ENCODE results near the gene SRGAP3.

The SRGAP3 gene

DNA sequence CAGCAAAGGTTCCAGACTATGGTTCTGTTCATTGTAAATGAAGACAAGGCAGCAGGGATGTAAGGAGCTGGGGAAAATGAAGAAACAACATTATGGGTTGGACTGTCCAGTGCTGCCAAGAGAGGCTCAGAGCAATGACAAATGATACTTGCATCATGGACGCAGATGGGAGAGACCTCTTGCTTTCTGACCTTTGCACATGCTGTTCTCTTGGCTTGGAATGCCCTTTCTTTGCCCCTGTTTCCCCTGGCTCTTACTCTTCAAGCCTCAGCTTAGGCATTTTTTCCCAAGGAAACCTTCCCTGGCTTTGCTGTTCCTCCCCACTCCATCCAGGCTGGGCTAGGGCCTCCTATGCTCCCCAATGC lies 226.2 kb downstream of the SRGAP3 start:
- no peak for TF ChIP-seq CTCF (conservative IDR thresholded peaks at IDR 0.05)
- no peak overlapping the region for H3K27ac ChIP-seq

GRCh38 chr3:9022305-9023225 lies 226.9 kb downstream of the SRGAP3 start:
- no peak overlapping the region for H3K27ac ChIP-seq
- TF ChIP-seq CTCF (conservative IDR thresholded peaks at IDR 0.05), result no peak

GRCh38 chr3:9021271-9022009 lies 228.0 kb downstream of the SRGAP3 start:
- no peak for TF ChIP-seq CTCF (conservative IDR thresholded peaks at IDR 0.05)
- H3K27ac ChIP-seq, result no peak overlapping the region

GRCh38 chr3:9020426-9020825 lies 229.0 kb downstream of the SRGAP3 start:
- TF ChIP-seq CTCF (conservative IDR thresholded peaks at IDR 0.05), result no peak
- no peak overlapping the region for H3K27ac ChIP-seq

GRCh38 chr3:9019259-9019961 lies 230.0 kb downstream of the SRGAP3 start:
- H3K27ac ChIP-seq, result no peak overlapping the region
- TF ChIP-seq CTCF (conservative IDR thresholded peaks at IDR 0.05), result no peak

GRCh38 chr3:9015250-9015649 lies 234.2 kb downstream of the SRGAP3 start:
- no peak for TF ChIP-seq CTCF (conservative IDR thresholded peaks at IDR 0.05)
- H3K27ac ChIP-seq, result no peak overlapping the region

All from VCaP (cell line).